CD4-positive, alpha-beta T cell treated with Interleukin-4 for 1 hour (primary cell): ENCODE data around the gene CPNE5.

Experiments
- DNase-seq, 2 donors: peaks; one replicate each; pipeline ENCODE4 v3.0.0-alpha.2; 2020 to 2022

Gene CPNE5

DNA sequence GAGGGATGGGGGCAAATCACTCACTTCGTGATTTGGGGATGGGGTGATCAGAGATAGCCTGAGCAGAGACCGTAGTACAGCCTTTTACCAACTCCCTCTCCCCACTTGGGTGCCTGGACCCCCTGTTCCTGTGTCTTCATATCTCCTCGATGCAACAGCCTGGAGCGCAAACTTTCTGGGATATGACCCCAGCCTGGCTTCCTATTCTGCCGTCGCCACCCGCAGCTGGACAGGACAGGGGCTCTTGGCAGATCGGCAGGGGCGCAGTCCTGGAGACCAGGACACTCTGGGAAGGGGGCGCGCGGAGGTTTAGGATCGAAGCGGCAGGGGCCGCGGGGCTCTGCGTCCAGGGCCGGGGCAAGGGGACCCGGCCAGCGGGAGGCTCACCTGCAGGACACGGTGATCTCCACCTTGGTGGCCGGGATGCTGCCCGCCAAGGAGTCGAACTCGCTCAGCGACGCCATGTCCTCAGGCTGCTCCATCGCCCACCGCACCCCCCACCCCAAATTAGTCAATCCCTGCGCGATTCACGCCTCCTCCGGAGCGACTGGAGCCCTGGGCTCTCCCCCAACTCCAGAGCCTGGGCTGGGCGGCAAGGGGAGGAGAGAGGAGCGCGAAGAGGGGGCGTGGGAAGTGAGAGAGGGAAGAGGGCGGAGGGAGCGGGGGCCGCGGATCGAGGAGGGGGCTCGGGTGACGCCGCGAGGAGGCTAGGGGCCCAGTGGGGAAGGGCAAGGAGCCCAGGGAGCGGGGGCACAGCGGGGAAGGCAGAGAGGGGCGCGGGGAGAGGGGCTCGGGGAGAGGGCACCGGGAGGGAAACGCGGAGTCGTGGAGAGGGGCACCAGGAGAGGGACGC lies at the start of gene CPNE5:
TSS of gene CPNE5 (minus strand) at position 549 of the 853 bp plus-strand sequence. CDS start at position 482, 67 bp downstream.
- no peak for DNase-seq

DNA sequence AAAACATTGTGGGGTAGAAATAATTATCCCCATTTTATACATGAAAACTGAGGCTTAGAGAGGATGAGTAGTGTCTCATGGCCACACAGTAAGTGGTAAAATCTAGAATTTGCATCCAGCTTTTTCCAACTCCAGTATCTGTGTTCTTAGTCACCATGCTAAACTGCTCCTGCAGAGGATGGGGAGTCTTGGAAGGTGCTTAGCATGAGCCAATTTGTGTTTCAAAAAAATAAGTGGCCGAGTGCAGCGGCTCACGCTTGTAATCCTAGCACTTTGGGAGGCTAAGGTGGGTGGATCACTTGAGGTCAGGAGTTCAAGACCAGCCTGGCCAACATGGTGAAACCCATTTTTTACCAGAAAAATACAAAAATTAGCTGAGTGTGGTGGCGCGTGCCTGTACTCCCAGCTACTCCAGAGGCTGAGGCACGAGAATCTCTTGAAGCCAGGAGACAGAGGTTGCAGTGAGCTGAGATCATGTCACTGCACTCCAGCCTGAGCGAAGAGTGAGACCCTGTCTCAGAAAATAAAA lies 48.9 kb upstream of the CPNE5 start:
- DNase-seq: no peak

DNA sequence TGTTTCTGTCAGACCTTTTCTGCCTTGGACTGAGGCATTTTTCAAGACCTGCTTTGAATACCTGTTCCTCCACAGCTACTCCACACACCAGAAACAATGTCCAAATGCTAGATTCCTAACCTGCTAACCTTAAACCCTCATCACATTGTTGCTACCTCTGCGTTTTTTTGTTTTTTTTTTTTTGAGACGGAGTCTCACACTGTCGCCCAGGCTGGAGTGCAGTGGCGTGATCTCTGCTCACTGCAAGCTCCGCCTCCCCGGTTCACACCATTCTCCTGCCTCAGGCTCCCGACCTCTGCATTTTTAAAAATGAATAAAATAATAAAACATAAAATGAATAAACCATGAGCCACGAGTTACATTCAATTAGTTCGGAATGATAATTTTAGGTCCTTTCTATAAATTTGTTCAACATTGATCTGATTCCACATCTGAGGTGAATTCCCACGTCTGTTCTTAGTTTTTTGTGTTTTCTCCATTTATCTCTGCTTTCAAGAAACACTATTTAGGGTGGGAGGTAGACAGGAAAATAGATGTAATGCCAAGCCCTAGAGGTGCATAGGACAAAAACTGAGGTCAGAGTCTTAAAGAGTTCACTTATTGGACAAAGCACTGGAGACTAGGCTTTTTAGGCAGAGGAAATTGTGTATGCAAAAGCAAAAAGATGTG lies 47.8 kb upstream of the CPNE5 start:
- no peak for DNase-seq

DNA sequence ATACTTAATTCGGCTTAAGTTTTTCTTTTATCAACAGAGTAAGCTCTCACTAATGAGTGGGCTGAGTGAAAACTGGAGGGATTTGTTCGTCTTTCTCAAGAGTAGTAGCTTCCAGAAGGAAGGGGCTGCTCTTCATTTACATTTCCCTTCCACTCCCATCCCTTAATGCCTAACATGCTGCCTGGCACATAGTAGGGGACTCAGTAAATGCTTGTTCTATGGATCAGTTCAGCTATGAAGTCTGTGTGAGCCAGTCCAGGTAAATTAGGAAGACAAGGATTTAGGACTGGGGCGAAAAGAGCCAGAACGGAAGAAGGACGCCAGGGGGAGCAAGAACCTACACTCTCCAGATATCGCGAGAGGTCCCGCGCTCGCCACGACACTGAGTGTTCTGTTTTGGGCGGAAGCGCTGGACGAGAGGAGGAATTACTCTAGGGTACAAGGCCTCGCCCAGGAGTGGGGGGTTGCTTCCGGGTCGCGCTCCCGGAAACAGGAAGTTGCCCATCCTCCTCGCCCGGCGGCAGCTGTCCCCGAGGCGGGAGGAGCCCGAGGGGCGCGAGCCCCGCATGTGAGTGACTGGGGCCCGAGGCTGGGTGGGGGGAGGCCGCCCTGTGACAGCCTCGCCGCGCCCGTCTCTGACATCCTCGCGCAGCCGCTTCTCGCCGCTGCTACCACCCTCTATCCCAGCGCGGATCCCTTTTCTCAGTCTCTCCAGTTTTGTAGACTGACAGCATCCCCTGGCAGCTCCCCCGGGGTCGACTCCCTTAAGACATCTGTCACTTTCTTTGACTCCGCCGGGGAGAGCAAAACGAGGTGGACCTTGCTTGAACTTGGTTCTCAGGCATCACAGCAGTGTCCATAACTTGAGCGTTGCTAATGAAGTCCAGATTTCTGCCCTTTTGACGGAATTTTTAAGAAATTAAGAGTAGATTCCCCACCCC lies 46.5 kb upstream of the CPNE5 start, which contains the start of gene C6orf89:
TSS of gene C6orf89 (plus strand) at position 492 of the 941 bp plus-strand sequence. CDS start 13,493 bp downstream, outside the sequence.
- peak; percentile 97 to 98 for DNase-seq

DNA sequence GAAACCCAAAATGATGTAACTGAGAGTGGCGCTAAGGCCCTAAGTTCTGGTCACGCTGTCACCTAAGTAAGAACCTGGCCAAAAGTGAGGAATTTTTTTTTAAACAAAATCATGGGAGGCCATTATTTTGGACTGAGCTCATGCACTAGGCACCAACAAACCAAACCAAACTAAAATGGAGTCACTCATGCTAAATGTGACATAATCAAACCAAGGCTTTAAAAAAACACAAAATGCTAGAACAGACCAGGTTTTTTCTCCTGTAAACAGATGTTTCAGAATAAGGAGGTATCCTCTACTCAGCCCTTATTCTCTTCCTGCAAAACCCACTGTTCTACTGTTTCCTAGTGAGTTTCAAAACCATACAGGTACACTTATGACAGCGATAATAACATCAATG lies 45.4 kb upstream of the CPNE5 start:
- DNase-seq: no peak

DNA sequence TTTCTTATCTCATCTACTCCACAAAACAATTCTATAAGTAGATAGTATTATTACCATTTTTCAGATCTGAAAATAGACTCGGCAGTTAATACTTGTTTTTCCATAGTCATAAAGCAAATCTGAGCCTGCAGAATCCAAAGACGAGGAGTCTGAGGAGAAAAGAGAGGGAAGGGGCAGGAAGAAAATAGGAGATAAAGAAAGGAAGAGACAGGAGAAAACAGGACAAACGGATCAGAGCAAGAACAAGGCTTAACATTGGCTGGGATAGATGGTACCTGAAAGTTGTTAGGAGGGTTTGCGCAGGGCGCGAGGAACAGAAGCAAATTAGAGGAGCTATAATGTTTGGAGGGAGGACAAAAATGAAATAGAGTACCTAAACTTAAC lies 36.0 kb upstream of the CPNE5 start:
- no peak for DNase-seq

DNA sequence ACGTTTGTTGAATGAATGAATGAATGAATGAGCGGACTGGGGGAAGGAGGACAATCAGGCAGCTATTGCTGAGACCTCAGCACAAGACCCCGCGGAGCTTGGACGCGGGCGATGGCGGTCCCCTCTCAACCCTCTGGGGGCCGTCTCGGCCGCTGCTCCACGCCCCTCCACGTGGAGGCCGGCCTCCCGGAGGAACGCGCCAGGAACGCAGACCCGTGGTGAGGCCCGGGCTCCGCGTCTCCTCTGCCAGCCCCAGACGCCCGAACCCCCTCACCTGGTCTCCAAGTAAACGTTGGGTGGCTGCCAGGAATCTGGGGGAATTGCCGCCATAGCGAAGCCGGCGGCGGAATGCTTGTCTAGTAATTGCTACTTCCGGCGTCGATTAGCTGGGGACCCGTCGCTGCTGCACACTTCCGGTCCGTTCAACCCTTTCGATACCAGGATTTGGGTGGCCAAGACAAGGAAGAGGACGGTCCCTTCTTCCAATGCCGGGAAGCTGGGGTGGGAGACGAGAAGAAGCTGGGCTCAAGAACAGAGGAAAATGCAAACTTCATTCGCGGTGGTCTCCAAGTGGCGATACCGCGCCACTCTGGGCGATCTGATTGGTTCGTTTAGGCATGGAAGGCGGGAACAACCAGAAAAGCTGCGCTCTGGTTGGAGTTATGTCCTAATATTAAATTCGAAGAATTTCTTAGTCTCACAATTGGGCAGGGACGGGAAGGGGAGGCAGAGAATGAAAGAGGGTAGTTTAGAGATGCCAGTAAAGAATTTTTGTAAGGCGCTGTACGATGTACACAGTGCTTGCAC lies 35.4 kb upstream of the CPNE5 start, which contains the start of gene PPIL1:
TSS of gene PPIL1 (minus strand) at position 361 of the 807 bp plus-strand sequence. CDS start at position 330, 31 bp downstream.
- DNase-seq: peak; percentile 87 to 91

DNA sequence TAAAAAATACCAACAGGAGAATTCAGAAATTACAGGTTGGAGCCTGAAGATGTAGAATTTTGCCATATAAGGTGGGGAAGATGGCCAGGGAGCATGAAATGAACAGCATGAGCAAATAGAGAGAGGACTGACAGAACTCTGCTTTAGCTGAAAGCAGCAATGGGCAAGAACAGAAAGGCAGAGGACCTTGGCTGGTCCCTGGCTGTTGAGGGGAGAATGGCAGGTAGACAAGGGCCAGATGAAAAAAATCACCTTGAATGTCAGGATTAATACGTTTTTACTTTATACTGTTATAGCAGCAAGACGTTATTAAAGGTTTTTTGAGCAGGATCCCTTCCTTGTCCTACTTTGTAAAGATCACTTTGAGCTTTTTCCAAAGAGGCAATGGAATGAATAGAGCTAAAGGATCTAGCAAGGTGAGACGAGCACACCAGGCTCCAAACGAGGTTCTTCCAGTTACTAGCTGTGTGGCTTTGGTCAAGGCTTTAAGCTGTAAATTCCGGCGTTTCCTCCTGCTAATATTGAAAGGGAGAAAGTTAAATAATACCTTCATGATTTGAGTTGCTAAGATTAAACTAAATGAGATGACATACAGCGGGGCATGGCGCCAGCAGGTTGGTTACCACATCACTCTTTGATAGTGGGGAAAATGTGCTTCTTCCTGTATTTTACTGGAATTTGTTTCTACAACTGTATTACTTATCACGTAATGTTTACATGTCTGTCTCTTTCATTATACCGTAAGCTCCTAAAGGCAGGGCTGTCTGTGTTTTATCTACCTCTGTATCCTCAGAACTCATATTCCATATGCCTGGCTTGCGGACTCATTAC lies 34.6 kb upstream of the CPNE5 start:
- DNase-seq: no peak

DNA sequence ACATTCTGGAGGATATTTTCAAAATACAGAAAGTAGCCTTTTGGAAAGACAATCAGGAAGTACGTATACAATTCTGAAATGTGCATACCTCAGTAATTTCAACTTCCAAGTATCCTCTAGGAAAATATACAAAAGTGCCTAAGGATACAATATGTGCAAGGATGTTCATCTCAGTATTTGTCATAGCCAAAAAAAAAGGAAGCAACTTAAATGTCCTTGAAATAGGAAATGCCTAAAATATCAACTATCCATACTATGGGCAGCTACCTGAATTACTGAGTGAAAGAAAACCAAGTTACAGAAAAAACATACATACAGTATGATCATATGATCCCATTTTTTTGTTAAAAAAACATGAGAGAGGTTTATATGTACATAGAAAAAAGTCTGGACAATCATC lies 33.9 kb upstream of the CPNE5 start:
- no peak for DNase-seq

DNA sequence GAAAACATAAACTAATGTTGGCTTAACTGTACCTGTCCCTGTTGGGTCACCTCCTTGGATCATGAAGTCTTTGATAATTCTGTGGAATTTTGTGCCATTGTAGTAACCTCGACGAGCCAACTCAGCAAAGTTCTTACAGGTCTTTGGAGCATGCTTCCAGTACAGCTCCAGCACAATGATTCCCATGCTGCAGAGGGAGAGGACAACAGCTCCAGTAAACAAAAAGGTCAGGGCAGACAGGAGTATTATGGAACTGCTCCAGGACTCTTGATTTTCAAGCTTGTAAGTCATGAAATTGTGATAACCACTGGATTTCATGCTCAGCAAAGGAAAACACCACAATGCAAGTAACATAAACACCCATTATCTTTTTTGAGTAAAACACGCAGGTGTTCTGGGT lies 32.4 kb upstream of the CPNE5 start:
- no peak for DNase-seq

DNA sequence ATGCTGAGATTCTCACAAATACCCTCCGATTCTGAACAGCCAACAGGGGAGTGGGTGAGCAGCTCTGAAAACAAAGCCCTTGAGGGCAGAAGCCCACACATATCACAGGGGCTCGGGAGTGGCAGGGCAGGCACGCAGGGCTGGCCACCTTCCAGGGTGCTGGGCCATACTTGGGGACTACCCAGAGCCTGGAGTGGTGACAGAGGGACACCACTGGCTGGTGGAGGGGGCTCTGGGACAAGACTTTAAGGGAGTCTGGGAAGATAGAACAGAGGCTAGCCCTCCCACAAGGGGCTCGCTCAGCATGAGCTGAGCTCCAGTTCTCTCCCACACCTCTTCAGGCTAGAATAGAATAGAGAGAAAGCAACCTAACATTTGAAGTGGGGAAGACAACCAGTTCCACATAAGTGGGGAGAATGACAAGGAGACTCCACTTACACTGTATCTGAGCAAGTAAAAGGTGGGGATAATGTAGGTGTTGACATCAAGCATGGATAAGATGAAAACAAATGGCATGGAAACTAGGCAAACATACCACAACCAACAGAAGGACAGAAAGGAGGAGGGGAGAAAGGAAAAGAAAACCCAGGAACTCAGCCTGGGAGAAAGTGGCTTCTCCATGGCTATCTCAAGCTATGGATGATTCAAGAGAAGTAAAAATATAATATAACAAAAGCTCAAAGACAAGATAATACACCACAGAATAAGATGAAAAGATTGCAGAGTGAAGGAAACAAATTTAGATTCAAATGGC lies 28.4 kb upstream of the CPNE5 start:
- no peak for DNase-seq

DNA sequence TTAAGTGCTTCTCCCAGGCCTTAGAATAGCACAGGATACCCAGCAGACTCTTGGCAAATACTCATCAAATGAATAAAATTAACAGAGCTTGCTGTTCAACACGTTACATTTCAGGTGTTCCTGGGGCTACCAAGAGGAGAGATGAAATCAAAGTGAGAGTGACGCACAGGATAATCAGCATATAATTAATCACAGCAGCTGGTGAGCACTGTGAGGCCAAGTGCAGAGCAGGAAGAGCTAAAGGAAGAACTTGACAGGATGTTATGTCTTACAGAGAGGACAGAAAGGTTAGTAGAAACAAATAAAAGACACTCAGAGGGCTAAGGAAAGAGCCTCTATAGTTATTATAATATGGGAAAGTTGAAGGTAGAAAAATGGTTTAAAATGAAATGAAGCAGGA lies 26.6 kb upstream of the CPNE5 start:
- DNase-seq: no peak

DNA sequence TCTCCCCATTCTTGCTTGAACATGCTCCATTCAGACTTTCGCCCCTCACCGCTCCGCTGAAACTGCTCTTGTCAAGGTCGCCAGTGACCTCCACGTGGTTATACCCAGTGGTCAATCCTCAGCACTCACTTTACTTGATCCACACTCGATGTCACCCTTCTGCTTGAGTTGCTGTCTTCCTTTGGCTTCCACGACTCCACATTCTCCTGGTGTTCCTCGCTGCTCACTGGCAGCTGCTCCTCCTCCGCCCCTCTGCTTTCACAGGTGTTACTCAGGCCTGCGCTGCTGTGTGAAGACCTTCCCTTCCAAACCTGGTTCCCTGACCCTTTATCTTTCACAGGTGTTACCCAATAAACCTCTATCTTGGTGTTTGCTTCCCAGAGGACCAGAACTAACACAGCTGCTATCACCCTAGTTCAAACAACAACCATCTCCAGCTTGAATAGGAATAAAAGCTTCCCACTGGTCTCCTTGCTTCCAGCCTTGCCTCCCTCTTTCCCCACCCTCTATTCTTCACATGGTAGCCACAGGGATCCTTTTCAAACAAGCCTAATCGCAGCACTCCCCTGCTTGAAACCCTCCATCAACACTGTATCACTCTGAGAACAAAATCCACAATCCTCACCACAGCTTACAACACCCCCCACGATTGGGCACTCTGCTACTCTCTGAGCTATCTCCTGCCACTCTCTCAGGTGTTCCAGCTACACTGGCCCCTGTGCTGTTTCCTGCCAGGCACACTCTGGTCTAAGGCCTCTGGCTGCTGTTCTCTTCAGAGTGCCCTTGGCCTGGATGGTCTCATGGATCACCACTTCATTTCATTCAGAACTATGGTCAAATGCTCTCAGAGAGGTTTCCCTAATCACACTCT lies 24.7 kb upstream of the CPNE5 start:
- DNase-seq: no peak

DNA sequence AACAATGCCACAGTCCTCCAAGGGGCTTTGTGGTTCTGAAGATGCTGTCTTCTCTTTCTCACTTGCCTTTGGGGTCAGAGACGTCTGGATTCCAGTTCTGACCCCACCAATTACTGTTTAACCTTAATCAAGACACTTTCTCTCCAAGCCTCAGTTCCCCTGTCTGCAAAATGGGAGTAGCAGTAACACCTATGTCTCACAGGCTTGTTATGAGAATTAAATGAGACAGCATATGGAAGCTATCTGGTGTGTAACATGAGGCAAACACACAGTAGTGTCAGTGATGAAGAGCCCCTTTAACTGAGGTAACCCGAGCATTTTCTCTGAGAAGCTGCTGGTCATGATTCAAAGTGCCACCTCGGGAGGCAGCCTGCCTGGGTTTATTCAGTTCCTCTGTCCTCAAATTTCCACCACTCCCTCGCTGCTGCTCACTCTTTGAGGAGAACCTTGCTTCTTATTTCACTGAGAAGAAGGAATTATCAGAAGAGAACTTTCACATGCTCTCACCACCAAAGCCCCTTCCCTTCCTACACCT lies 23.7 kb upstream of the CPNE5 start:
- no peak for DNase-seq

DNA sequence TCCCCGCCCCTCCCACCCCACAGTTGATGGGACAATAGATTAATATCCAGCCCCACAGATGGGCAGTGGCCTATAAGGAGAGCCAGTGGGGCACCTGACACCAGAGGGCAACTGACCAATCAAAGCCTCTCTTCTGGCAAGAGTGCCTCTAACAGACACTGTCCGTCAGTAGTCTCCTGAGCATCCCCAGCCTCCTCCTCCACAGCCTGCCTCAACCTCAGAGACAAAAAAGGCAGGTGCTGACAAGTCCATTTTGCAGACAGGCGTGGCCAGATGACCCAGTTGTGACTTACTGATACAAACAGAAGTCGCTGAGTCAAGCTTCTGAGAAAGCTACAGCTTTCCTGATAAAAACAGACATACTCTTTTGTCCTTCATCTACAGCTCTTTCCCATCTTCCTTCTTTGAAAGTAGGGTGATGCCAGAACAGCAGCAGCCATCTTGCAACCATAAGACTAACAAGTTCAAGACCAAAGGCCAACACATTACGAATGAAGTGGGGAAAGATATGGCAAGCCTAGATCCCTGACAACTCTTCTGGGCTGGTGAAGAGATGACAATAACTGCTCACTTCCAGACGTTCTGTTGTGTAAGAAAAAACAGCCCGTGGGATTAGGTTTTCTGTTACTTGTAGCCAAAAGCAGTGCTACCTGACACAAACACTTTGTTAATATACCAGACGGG lies 23.1 kb upstream of the CPNE5 start:
- DNase-seq: no peak

DNA sequence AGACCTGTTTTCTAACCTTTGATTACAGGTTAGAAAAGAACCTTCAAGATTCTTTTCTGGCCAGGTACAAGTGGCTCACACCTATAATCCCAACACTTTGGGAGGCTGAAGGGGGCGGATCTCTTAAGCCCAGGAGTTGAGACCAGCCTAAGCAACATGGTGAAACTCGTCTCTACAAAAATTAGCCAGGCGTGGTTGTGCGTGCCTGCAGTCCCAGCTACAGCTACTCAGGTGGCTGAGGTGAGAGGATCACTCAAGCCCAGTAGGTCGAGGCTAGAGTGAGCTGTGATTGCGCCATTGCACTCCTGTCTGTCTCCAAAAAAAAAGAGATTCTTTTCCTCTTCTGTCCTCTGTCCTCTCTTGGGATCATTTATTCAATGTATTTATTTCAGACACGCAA lies 20.9 kb upstream of the CPNE5 start:
- DNase-seq: no peak

DNA sequence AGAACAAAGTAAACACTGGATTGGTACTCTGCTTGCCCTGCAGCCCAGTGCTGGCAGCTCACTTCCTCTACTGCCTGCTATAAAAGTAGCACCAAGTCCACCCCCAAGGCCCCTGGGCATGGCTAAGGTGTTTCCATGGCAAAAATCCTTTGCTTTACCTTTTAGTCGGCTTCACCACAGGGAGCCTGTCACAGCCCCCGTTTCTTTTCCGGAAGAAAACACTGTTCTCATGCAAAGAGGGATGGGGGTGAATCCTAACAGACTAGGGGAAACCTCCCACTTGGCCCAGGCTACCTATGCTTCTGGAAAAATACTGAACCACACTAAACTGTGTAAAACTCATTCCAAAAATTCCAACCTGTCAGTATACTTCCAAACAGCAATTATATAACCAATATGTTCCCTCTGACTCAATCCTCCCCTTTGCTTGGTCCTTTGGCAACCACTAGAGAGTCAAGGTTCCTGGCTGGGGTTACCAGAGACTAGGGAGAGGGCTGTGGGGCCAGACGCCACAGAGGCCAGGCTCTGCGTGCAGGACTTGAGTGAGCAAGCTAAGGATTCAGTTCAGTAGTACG lies 19.2 kb upstream of the CPNE5 start:
- no peak for DNase-seq

DNA sequence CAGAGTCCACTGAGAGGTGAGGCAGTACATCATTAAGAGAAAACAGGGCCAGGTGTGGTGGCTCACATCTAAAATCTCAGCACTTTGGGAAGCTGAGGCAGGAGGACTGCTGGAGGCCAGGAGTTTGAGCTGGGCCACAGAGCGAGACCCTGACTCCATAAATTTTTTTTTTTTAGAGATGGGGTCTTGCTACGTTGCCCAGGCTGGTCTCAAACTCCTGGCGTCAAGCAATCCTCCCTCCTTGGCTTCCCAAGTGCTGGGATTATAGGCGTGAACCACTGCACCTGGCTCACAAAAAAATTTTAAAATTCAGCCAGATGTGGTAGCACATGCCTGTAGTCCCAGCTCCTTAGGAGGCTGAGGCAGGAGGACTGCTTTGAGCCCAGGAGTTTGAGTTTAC lies 18.1 kb upstream of the CPNE5 start:
- DNase-seq: no peak
